ENCODE measurements around the gene GUCY2D. TPM values are rescaled to one million over a fixed set of nuclear protein-coding genes. Genes with fewer than 3 reads are reported as not detected.

The GUCY2D gene
- total RNA-seq, 1 experiment from 2014 or later, result 1.7 TPM

- Histone ChIP-seq H3K4me3 (ENCODE audit: low read depth, low read length) (no peak overlapping the region), H3K9me3 (no peaks in the 10 kb centered on the region), H3K27me3 (replicated peaks; ENCODE audit: control insufficient read depth, insufficient read depth, low read length) (no peaks in the 10 kb centered on the region), H3K36me3 (ENCODE audit: control insufficient read depth, insufficient read depth, low read length) (no peaks in the 10 kb centered on the region), H3K4me1 (no peaks in the 10 kb centered on the region)
- ChIA-PET CTCF (interaction anchor here (0.6 to 0.9 kb wide), 2 partner anchors 25 to 192 kb away, joined by 4 to 5 read pairs; partner anchors contain the start of gene NAA38), POLR2A (no interaction called here)
- Mint-ChIP-seq H3K4me1 (ENCODE audit: low read depth, unreplicated experiment) (no peaks in the 10 kb centered on the region), H3K36me3 (ENCODE audit: insufficient read depth, unreplicated experiment) (no peaks in the 10 kb centered on the region), H3K27me3 (ENCODE audit: insufficient read depth, unreplicated experiment) (no peaks in the 10 kb centered on the region), H3K27ac (ENCODE audit: unreplicated experiment) (no peak overlapping the region), H3K4me3 (ENCODE audit: unreplicated experiment) (no peak overlapping the region), H3K9me3 (ENCODE audit: unreplicated experiment) (no peaks in the 10 kb centered on the region)
- no peak for DNase-seq
- intact Hi-C loops (cut with micrococcal nuclease; ENCODE audit: unreplicated experiment), result no loop called here
- TF ChIP-seq CTCF (IDR thresholded peaks at IDR 0.05; ENCODE audit: insufficient read depth in 1 of 2, low read depth in 1 of 2, low read length in 1 of 2, severe bottlenecking in 1 of 2, unreplicated experiment in 1 of 2), result no peak
- BruUV-seq (replicated peaks), result no TSS peak
Observed at GRCh38 chr17:8048736-8049135, 46.3 kb downstream of the GUCY2D start.

GRCh38 chr17:8051831-8052230 is 49.4 kb downstream of the GUCY2D start:
- H3K36me3 Mint-ChIP-seq (ENCODE audit: insufficient read depth, unreplicated experiment), result peaks cover 6% of the 10 kb centered on the region
- H3K9me3 ChIP-seq, result no peaks in the 10 kb centered on the region
- peaks cover 13% of the 10 kb centered on the region for H3K4me1 Mint-ChIP-seq (ENCODE audit: low read depth, unreplicated experiment)
- ChIA-PET CTCF (no interaction called here), POLR2A (no interaction called here)
- intact Hi-C loops (cut with micrococcal nuclease; ENCODE audit: unreplicated experiment), result no loop called here
- peaks cover 10% of the 10 kb centered on the region for H3K4me1 ChIP-seq
- H3K27me3 ChIP-seq (replicated peaks; ENCODE audit: control insufficient read depth, insufficient read depth, low read length), result no peaks in the 10 kb centered on the region
- TF ChIP-seq CTCF (IDR thresholded peaks at IDR 0.05; ENCODE audit: insufficient read depth in 1 of 2, low read depth in 1 of 2, low read length in 1 of 2, severe bottlenecking in 1 of 2, unreplicated experiment in 1 of 2), result no peak
- H3K4me3 Mint-ChIP-seq (ENCODE audit: unreplicated experiment), result no peak overlapping the region
- no peaks in the 10 kb centered on the region for H3K36me3 ChIP-seq (ENCODE audit: control insufficient read depth, insufficient read depth, low read length)
- no peaks in the 10 kb centered on the region for H3K9me3 Mint-ChIP-seq (ENCODE audit: unreplicated experiment)
- no peak overlapping the region for H3K4me3 ChIP-seq (ENCODE audit: low read depth, low read length)
- BruUV-seq (replicated peaks), result no TSS peak
- no peak overlapping the region for H3K27ac Mint-ChIP-seq (ENCODE audit: unreplicated experiment)
- no peaks in the 10 kb centered on the region for H3K27me3 Mint-ChIP-seq (ENCODE audit: insufficient read depth, unreplicated experiment)
- no peak for DNase-seq

DNA sequence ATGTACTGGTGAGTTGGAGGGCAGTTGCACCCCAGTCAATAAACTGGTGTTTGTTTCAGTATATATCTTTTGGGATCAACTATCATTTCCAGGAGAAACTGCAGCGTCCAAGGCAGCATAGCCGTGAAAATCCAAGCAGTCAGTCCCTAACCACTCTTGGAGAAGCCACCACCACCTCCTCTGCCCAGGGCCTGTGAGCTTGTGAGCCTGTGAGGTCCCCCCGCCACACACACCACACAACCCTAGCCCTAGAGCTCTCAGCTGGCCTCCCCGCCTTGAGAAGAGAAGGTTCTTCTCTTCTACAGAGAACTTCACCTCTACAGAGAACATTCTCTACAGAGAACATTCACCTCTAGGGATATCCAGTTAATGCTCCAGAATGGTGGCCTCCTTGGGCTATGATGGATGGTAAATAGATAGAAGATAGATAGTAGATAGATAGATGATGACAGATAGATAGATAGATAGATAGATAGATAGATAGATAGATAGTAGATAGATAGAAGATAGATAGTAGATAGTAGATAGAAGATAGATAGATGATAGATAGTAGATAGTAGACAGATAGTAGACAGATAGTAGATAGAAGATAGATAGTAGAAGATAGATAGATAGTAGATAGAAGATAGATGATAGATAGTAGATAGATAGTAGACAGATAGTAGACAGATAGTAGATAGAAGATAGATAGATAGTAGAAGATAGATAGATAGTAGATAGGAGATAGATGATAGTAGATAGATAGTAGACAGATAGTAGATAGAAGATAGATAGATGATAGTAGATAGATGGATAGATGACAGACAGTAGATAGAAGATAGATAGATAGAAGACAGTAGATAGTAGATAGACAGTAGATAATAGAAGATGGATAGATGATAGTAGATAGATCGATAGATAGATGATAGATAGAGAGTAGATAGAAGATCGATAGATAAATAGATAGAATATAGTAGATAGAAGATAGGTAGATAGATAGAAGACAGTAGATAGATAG is 50.1 kb downstream of the GUCY2D start:
- ChIA-PET POLR2A (no interaction called here), CTCF (no interaction called here)
- H3K4me3 Mint-ChIP-seq (ENCODE audit: unreplicated experiment), result no peak overlapping the region
- H3K4me1 Mint-ChIP-seq (ENCODE audit: low read depth, unreplicated experiment), result peaks cover 13% of the 10 kb centered on the region
- no peaks in the 10 kb centered on the region for H3K27me3 Mint-ChIP-seq (ENCODE audit: insufficient read depth, unreplicated experiment)
- no peak overlapping the region for H3K4me3 ChIP-seq (ENCODE audit: low read depth, low read length)
- peaks cover 6% of the 10 kb centered on the region for H3K36me3 Mint-ChIP-seq (ENCODE audit: insufficient read depth, unreplicated experiment)
- H3K27me3 ChIP-seq (replicated peaks; ENCODE audit: control insufficient read depth, insufficient read depth, low read length), result no peaks in the 10 kb centered on the region
- no peak for DNase-seq
- no peak overlapping the region for H3K27ac Mint-ChIP-seq (ENCODE audit: unreplicated experiment)
- no peaks in the 10 kb centered on the region for H3K36me3 ChIP-seq (ENCODE audit: control insufficient read depth, insufficient read depth, low read length)
- no peaks in the 10 kb centered on the region for H3K9me3 Mint-ChIP-seq (ENCODE audit: unreplicated experiment)
- H3K9me3 ChIP-seq, result no peaks in the 10 kb centered on the region
- TF ChIP-seq CTCF (IDR thresholded peaks at IDR 0.05; ENCODE audit: insufficient read depth in 1 of 2, low read depth in 1 of 2, low read length in 1 of 2, severe bottlenecking in 1 of 2, unreplicated experiment in 1 of 2), result no peak
- H3K4me1 ChIP-seq, result peaks cover 14% of the 10 kb centered on the region
- BruUV-seq (replicated peaks), result no TSS peak
- intact Hi-C loops (cut with micrococcal nuclease; ENCODE audit: unreplicated experiment), result no loop called here

Data from Caco-2 (cell line).